ENCODE results near the gene SPRY4.

Gene SPRY4

DNA sequence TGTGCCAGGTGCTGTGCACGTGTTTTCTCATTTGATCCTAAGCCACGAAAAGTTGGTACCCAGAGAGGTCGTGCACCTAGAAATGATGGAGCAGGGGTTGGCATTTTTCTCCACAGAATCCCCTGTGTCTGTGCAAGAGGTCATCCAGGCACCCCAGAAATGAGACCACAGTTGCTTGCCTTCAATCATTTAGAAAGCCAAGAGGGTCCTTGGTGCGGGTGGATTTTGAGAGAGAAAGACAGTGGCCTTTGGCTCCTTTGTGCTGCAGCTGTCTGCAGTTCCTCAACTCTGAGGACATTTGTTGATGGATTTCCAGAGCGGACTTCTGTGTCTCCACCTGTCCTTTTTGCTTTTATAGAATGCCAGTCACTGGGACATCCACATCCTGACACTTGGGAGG, 33.8 kb upstream of the SPRY4 start:
- POLR2A ChIA-PET = no interaction called here

DNA sequence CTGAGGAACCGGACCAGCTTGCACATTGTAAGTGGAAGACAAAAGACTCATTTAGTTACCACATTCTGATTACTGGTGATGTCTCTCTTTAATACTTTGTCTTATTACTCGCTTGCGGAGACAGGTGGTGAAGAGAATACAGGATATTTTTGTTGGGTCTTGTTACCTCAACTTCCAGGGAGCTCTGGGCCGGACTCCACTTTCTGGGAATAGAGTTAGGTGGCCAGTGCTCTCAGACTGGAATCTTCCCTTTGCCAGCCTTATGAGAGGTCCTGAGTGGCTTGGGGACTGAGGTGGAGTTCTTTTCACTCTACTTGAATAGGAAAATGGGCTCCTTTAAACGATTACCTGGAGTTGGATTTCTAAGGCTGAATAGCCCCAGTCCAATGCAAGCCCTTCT, 33.3 kb upstream of the SPRY4 start:
- ChIA-PET POLR2A (no interaction called here), CTCF (interaction anchor here (0.7 kb wide), 1 partner anchor 229 kb away, joined by 4 read pairs; no protein-coding TSS in a partner anchor)
- no peak for TF ChIP-seq BHLHE40 (IDR thresholded peaks at IDR 0.05; ENCODE audit: borderline replicate concordance)
- TF ChIP-seq FOXM1 (IDR thresholded peaks at IDR 0.05; ENCODE audit: borderline replicate concordance) = no peak
- no peak for TF ChIP-seq LEF1 (IDR thresholded peaks at IDR 0.05; ENCODE audit: borderline replicate concordance)
- no peak for TF ChIP-seq ELF4 (IDR thresholded peaks at IDR 0.05)
- TF ChIP-seq SUZ12 (IDR thresholded peaks at IDR 0.05) = no peak
- TF ChIP-seq FOXA1 (IDR thresholded peaks at IDR 0.05) = no peak
- TF ChIP-seq HDGF (IDR thresholded peaks at IDR 0.05; ENCODE audit: borderline replicate concordance) = no peak
- TF ChIP-seq ZNF384 (IDR thresholded peaks at IDR 0.05) = no peak
- TF ChIP-seq ARNT (IDR thresholded peaks at IDR 0.05) = no peak
- no peak for TF ChIP-seq TARDBP (IDR thresholded peaks at IDR 0.05)
- no peak for TF ChIP-seq L3MBTL2 (conservative IDR thresholded peaks at IDR 0.05)
- no peak for DNase-seq (ENCODE audit: extremely low spot score)

More for the DNA sequence above, 33.8 kb upstream of the SPRY4 start:
- CTCF ChIA-PET = no interaction called here
- no peak for DNase-seq (ENCODE audit: extremely low spot score)
- TF ChIP-seq LEF1 (IDR thresholded peaks at IDR 0.05; ENCODE audit: borderline replicate concordance) = no peak
- TF ChIP-seq HDGF (IDR thresholded peaks at IDR 0.05; ENCODE audit: borderline replicate concordance) = no peak
- TF ChIP-seq L3MBTL2 (conservative IDR thresholded peaks at IDR 0.05) = no peak
- no peak for TF ChIP-seq BHLHE40 (IDR thresholded peaks at IDR 0.05; ENCODE audit: borderline replicate concordance)
- TF ChIP-seq SUZ12 (IDR thresholded peaks at IDR 0.05) = no peak
- TF ChIP-seq TARDBP (IDR thresholded peaks at IDR 0.05) = no peak
- TF ChIP-seq ZNF384 (IDR thresholded peaks at IDR 0.05) = no peak
- TF ChIP-seq FOXM1 (IDR thresholded peaks at IDR 0.05; ENCODE audit: borderline replicate concordance) = no peak
- TF ChIP-seq CTBP1 (IDR thresholded peaks at IDR 0.05; ENCODE audit: borderline replicate concordance) = no peak

DNA sequence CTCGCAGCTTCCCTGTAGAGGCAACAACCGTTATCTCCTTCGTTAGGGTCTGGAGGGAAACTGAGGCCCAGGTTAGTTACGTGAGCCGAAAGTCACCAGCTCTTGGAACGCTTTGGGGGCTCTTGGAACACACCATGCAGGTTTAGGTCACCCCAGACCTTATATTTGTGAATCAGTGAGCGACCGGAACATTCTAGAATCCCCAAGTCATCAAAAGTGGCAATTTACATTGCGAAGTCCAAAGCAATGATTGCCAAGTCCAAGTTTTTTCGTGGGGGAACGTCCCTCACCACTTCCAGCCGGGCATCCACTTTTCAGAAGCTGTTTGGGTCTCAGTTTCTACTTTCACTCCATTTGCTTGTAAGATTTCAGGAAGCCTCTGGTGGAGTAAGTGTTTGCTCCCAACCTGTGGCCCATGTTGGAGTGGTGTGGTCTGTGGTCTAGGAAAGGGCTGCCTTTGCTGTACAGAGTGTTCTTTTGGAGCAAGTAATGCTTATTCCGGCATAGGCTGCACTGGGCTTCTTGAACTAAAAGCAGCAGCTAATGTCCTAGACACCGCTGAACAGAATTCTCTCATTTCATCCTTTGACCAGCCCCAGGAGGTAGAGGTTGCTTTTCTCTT, 32.8 kb upstream of the SPRY4 start:
- no peak for DNase-seq (ENCODE audit: extremely low spot score)
- TF ChIP-seq CTBP1 (IDR thresholded peaks at IDR 0.05; ENCODE audit: borderline replicate concordance) = no peak
- no peak for TF ChIP-seq FOXK2 (IDR thresholded peaks at IDR 0.05)
- TF ChIP-seq ELF4 (IDR thresholded peaks at IDR 0.05) = no peak
- TF ChIP-seq SP1 (IDR thresholded peaks at IDR 0.05) = no peak
- no peak for TF ChIP-seq FOXM1 (IDR thresholded peaks at IDR 0.05; ENCODE audit: borderline replicate concordance)
- TF ChIP-seq LEF1 (IDR thresholded peaks at IDR 0.05; ENCODE audit: borderline replicate concordance) = no peak
- TF ChIP-seq HDGF (IDR thresholded peaks at IDR 0.05; ENCODE audit: borderline replicate concordance) = no peak
- TF ChIP-seq, protein P1, sequence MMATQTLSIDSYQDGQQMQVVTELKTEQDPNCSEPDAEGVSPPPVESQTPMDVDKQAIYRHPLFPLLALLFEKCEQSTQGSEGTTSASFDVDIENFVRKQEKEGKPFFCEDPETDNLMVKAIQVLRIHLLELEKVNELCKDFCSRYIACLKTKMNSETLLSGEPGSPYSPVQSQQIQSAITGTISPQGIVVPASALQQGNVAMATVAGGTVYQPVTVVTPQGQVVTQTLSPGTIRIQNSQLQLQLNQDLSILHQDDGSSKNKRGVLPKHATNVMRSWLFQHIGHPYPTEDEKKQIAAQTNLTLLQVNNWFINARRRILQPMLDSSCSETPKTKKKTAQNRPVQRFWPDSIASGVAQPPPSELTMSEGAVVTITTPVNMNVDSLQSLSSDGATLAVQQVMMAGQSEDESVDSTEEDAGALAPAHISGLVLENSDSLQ (IDR thresholded peaks at IDR 0.05) = no peak
- TF ChIP-seq NFRKB (IDR thresholded peaks at IDR 0.05) = no peak
- TF ChIP-seq ZNF384 (IDR thresholded peaks at IDR 0.05) = no peak
- TF ChIP-seq ARNT (IDR thresholded peaks at IDR 0.05) = no peak
- no peak for TF ChIP-seq BHLHE40 (IDR thresholded peaks at IDR 0.05; ENCODE audit: borderline replicate concordance)
- POLR2A ChIA-PET = interaction anchor here (1.0 kb wide), 1 partner anchor 67 kb away, joined by 3 read pairs; no protein-coding TSS in a partner anchor

DNA sequence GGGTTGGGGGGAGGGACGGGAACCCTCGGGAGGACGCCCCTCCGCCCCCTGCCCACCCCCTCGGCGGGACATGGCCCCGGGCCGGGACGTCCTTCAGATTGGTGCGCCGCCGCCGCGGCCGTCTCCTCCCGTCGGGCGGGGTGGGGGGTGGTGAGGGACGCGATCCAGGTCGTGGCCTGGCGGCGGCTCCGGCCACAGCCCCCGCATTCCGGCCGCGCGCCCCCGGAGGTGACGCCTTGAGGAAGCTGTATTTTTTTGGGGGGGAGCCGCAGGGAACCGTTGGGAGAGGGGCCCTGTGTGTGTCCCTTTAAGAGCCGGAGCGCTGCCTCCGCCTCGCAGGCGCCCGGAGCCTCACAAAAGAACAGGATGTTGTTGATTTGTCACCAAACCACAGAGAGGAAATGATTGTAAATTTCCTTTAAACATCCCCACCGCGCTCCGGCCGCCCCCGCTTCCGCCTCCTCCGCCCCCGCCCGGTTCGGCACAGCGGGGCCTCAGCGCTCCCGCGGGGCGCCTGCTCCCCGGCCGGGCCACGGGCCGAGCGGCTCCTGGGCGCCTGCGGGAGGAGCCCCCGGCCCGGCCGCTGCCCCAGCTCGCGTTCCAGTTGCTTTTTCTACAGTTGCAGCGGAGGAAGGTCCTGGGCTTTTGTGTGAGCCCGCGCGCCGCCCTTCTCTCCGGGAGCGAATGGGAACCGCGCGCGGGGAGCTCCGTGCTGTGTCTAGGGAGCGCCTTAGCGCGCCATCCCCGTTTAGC, 32.1 kb upstream of the SPRY4 start:
- no peak for TF ChIP-seq BHLHE40 (IDR thresholded peaks at IDR 0.05; ENCODE audit: borderline replicate concordance)
- TF ChIP-seq ZNF384 (IDR thresholded peaks at IDR 0.05) = no peak
- no peak; the same call in 1 of the 2 replicates for TF ChIP-seq L3MBTL2 (conservative IDR thresholded peaks at IDR 0.05)
- 0 out of 2 replicates have a peak, but pooled peaks have one; percentile 3 for TF ChIP-seq ARNT (IDR thresholded peaks at IDR 0.05)
- no peak for TF ChIP-seq SUZ12 (IDR thresholded peaks at IDR 0.05)
- no peak for TF ChIP-seq TARDBP (IDR thresholded peaks at IDR 0.05)
- ChIA-PET CTCF (no interaction called here), POLR2A (interaction anchor here (1.0 kb wide), 1 partner anchor 66 kb away, joined by 3 read pairs; no protein-coding TSS in a partner anchor)
- DNase-seq (ENCODE audit: extremely low spot score) = peak; percentile 57

More for the DNA sequence above, 32.8 kb upstream of the SPRY4 start:
- CTCF ChIA-PET = interaction anchor here (0.7 kb wide), 1 partner anchor 228 kb away, joined by 4 read pairs; no protein-coding TSS in a partner anchor

DNA sequence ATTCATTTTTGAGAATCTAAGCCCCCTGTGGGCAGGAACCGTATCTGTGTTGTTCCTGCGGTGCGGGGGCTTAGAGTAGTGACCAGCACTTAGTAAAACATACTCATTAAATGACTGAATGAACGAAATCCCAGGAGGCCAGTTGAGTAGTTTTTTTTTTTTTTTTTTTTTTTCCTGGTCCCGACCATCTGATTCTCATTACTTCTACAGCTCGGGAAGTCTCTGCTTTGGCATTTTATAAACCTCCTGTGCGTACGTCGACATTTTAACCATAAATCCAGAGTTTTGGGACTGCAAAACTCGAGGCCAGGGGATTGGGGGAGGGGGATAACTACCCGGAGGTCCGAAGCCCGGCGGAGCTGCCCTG, 31.5 kb upstream of the SPRY4 start:
- DNase-seq (ENCODE audit: extremely low spot score) = no peak
- ChIA-PET CTCF (no interaction called here), POLR2A (no interaction called here)
- TF ChIP-seq ELF4 (IDR thresholded peaks at IDR 0.05) (no peak), NFRKB (IDR thresholded peaks at IDR 0.05) (no peak), ZNF384 (IDR thresholded peaks at IDR 0.05) (peak; percentile 84), SP1 (IDR thresholded peaks at IDR 0.05) (no peak), BHLHE40 (IDR thresholded peaks at IDR 0.05; ENCODE audit: borderline replicate concordance) (no peak), L3MBTL2 (conservative IDR thresholded peaks at IDR 0.05) (peak; percentile 30; the same call in 1 of the 2 replicates), CTBP1 (IDR thresholded peaks at IDR 0.05; ENCODE audit: borderline replicate concordance) (no peak), ARNT (IDR thresholded peaks at IDR 0.05) (no peak), SUZ12 (IDR thresholded peaks at IDR 0.05) (no peak), TARDBP (IDR thresholded peaks at IDR 0.05) (no peak)

DNA sequence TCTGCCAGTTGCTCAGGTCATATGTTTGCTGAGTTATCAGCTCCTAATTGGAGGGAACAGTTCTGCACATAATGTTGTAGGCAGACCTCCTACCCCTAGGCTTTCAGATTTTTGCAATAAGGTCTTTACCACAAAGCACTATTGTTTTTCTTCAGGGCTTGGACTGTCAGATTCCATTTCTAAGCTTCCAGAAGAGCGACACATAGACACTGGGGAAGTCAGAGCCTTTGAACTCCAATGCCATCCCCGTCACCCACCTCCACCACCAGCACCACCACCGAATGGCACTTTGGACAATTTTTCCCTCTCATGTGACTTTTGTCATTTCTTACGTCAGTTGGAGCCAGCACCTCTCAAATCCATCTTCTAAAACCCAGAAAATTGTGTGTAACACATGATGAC, 28.3 kb upstream of the SPRY4 start:
- DNase-seq (ENCODE audit: extremely low spot score) = no peak
- CTCF ChIA-PET = no interaction called here
- TF ChIP-seq L3MBTL2 (conservative IDR thresholded peaks at IDR 0.05) (no peak), BHLHE40 (IDR thresholded peaks at IDR 0.05; ENCODE audit: borderline replicate concordance) (no peak), FOXM1 (IDR thresholded peaks at IDR 0.05; ENCODE audit: borderline replicate concordance) (no peak), CTBP1 (IDR thresholded peaks at IDR 0.05; ENCODE audit: borderline replicate concordance) (no peak), NFRKB (IDR thresholded peaks at IDR 0.05) (no peak), SP1 (IDR thresholded peaks at IDR 0.05) (no peak), SUZ12 (IDR thresholded peaks at IDR 0.05) (no peak), ELF4 (IDR thresholded peaks at IDR 0.05) (no peak), ZNF384 (IDR thresholded peaks at IDR 0.05) (no peak), FOXK2 (IDR thresholded peaks at IDR 0.05) (no peak), LEF1 (IDR thresholded peaks at IDR 0.05; ENCODE audit: borderline replicate concordance) (no peak), HDGF (IDR thresholded peaks at IDR 0.05; ENCODE audit: borderline replicate concordance) (no peak), FOXA1 (IDR thresholded peaks at IDR 0.05) (no peak), ARNT (IDR thresholded peaks at IDR 0.05) (no peak), TARDBP (IDR thresholded peaks at IDR 0.05) (no peak)
- TF ChIP-seq, protein P1 (IDR thresholded peaks at IDR 0.05) = no peak
- POLR2A ChIA-PET = interaction anchor here (0.9 kb wide), 1 partner anchor 24 kb away, joined by 3 read pairs; no protein-coding TSS in a partner anchor
